ENCODE data around the gene PRDM5.

- TF ChIP-seq CTCF (IDR thresholded peaks at IDR 0.05): no peak
- TF ChIP-seq POLR2A (IDR thresholded peaks at IDR 0.05): no peak
Observed at GRCh38 chr4:120672558-120673147, 249.9 kb downstream of the PRDM5 start.
